ENCODE measurements around the gene GPR156. TPM values are rescaled to one million over a fixed set of nuclear protein-coding genes. Genes with fewer than 3 reads are reported as not detected.
"Not testable (repeated sequence)": the region's sequence is repeated elsewhere in the genome, so short reads cannot be mapped to it uniquely, and the experiment has no call there.

GPR156 gene
- total and polyA plus RNA-seq, 5 donors from 2014 or later = 0.42 TPM; not detected in 4

DNA sequence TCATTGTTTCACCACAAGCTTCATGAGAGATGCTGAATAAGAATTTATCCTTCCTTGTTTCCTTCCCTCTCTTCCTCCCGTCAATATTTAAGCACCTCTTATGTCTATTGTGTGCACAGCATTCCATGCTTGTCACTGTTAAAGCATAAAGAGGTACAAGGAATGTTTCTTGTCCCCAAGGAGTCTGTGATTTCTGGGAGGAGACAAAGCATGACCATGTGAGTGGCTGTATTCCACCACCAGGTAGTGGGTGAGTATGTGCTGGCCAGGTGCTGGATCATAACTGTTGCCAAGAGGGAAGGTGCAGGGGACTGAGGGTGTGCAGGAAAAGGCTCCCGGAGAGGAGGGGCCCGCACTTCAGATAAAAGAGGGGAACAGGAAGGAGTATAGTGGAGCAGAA, 127.9 kb downstream of the GPR156 start:
- Histone ChIP-seq H3K36me3 (ENCODE audit: control insufficient read depth, insufficient read depth, low read length) (no peaks in the 10 kb centered on the region), H3K4me3 (ENCODE audit: low read depth, low read length) (no peak overlapping the region), H3K27ac (ENCODE audit: insufficient read depth, low read length, poor library complexity, severe bottlenecking) (no peak overlapping the region), H3K4me1 (ENCODE audit: control insufficient read depth, insufficient read depth, low read length, poor library complexity, severe bottlenecking) (no peaks in the 10 kb centered on the region), H3K9me3 (ENCODE audit: control insufficient read depth in 2 of 2, low read length in 2 of 2) (peaks cover 7 to 16% of the 10 kb centered on the region in 2 experiments), H3K27me3 (ENCODE audit: control insufficient read depth, insufficient read depth, low read length) (peaks cover 3% of the 10 kb centered on the region)
- peaks cover 4% of the 10 kb centered on the region for H3K36me3 Mint-ChIP-seq
- no peak for DNase-seq
- peaks cover 0 to 17% (median 6%) of the 10 kb centered on the region in 7 donors for H3K9me3 Mint-ChIP-seq
- no peaks in the 10 kb centered on the region for H3K4me1 Mint-ChIP-seq
- peak overlapping the region in 1 of 3 donors; percentile 57 for H3K27ac Mint-ChIP-seq
- ATAC-seq (ENCODE audit: low read depth in 2 of 2) = no peak
- no peak overlapping the region for H3K4me3 Mint-ChIP-seq
- peaks cover 11% of the 10 kb centered on the region for H3K27me3 Mint-ChIP-seq

DNA sequence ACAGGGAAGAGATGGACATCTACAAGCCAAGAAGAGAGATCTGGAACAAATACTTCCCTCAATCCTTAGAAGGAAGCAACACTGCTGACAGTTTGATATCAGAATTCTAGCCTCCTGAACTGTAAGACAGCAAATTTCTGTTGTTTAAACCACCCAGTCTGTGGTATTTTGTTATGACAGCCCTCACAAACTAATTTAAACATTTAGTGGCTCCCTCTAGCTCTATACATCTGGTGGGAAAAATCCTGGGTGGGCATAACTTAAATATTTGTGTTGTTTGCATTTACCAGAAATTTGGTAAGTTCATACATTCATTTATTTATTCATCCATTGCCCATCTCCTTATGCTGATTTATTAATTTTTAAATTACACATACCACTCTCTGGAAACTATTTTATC, 128.3 kb downstream of the GPR156 start:
- ATAC-seq (ENCODE audit: low read depth in 2 of 2) = no peak
- DNase-seq = no peak
- Histone ChIP-seq H3K4me1 (ENCODE audit: control insufficient read depth, insufficient read depth, low read length, poor library complexity, severe bottlenecking) (no peaks in the 10 kb centered on the region), H3K27me3 (ENCODE audit: control insufficient read depth, insufficient read depth, low read length) (peaks cover 3% of the 10 kb centered on the region), H3K9me3 (ENCODE audit: control insufficient read depth in 2 of 2, low read length in 2 of 2) (peaks cover 7 to 16% of the 10 kb centered on the region in 2 experiments), H3K36me3 (ENCODE audit: control insufficient read depth, insufficient read depth, low read length) (no peaks in the 10 kb centered on the region), H3K4me3 (ENCODE audit: low read depth, low read length) (no peak overlapping the region), H3K27ac (ENCODE audit: insufficient read depth, low read length, poor library complexity, severe bottlenecking) (no peak overlapping the region)
- Mint-ChIP-seq H3K27ac (no peak overlapping the region), H3K36me3 (peaks cover 4% of the 10 kb centered on the region), H3K27me3 (peaks cover 11% of the 10 kb centered on the region), H3K4me3 (no peak overlapping the region), H3K9me3 (peaks cover 0 to 17% (median 6%) of the 10 kb centered on the region in 7 donors), H3K4me1 (no peaks in the 10 kb centered on the region)

DNA sequence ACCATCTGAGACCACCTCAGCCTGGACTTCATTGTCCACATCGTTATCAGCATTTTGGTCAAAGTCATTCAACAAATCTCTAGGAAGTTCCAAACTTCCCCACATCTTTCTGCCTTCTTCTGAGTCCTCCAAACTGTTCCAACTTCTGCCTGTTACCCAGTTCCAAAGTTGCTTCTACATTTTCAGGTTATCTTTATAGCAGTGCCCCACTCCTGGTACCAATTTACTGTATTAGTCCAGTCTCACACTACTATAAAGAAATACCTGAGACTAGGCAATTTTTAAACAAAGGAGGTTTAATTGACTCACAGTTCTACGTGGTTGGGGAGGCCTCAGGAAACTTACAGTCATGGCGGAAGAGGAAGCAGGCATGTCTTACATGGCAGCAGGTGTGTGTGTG, 129.3 kb downstream of the GPR156 start:
- not testable (repeated sequence) for H3K4me3 ChIP-seq (ENCODE audit: low read depth, low read length); H3K4me3 Mint-ChIP-seq; H3K4me1 Mint-ChIP-seq; H3K4me1 ChIP-seq (ENCODE audit: control insufficient read depth, insufficient read depth, low read length, poor library complexity, severe bottlenecking); H3K27me3 ChIP-seq (ENCODE audit: control insufficient read depth, insufficient read depth, low read length); H3K36me3 ChIP-seq (ENCODE audit: control insufficient read depth, insufficient read depth, low read length); H3K36me3 Mint-ChIP-seq; ATAC-seq (ENCODE audit: low read depth in 2 of 2); H3K27ac ChIP-seq (ENCODE audit: insufficient read depth, low read length, poor library complexity, severe bottlenecking); DNase-seq; H3K27ac Mint-ChIP-seq; H3K27me3 Mint-ChIP-seq
- H3K9me3 ChIP-seq (ENCODE audit: control insufficient read depth in 2 of 2, low read length in 2 of 2) = peaks cover 7 to 16% of the 10 kb centered on the region in 2 experiments
- H3K9me3 Mint-ChIP-seq = peaks cover 0 to 17% (median 6%) of the 10 kb centered on the region in 7 donors

DNA sequence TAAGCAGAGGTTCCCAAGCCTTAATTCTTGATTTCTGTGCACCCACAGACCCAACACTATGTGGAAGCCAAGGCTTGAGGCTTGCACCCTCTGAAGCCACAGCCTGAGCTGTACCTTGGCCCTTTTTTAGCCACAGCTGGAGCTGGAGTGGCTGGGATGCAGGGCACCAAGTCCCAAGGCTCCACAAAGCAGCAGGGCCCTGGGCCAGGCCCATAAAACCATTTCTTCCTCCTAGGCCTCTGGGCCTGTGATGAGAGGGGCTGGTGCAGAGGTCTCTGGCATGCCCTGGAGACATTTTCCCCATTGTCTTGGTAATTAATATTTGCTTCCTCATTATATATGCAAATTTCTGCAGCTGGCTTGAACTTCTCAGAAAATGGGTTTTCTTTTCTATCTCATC, 129.9 kb downstream of the GPR156 start:
- Mint-ChIP-seq H3K4me1 (no peaks in the 10 kb centered on the region), H3K27me3 (peaks cover 5% of the 10 kb centered on the region), H3K36me3 (peaks cover 4% of the 10 kb centered on the region), H3K4me3 (no peak overlapping the region), H3K9me3 (peaks cover 0 to 17% (median 6%) of the 10 kb centered on the region in 7 donors), H3K27ac (no peak overlapping the region)
- peaks cover 3% of the 10 kb centered on the region for H3K27me3 ChIP-seq (ENCODE audit: control insufficient read depth, insufficient read depth, low read length)
- H3K27ac ChIP-seq (ENCODE audit: insufficient read depth, low read length, poor library complexity, severe bottlenecking) = no peak overlapping the region
- H3K4me1 ChIP-seq (ENCODE audit: control insufficient read depth, insufficient read depth, low read length, poor library complexity, severe bottlenecking) = no peaks in the 10 kb centered on the region
- no peak for DNase-seq
- H3K9me3 ChIP-seq (ENCODE audit: control insufficient read depth in 2 of 2, low read length in 2 of 2) = peaks cover 7 to 16% of the 10 kb centered on the region in 2 experiments
- no peak overlapping the region for H3K4me3 ChIP-seq (ENCODE audit: low read depth, low read length)
- no peaks in the 10 kb centered on the region for H3K36me3 ChIP-seq (ENCODE audit: control insufficient read depth, insufficient read depth, low read length)
- no peak for ATAC-seq (ENCODE audit: low read depth in 2 of 2)

DNA sequence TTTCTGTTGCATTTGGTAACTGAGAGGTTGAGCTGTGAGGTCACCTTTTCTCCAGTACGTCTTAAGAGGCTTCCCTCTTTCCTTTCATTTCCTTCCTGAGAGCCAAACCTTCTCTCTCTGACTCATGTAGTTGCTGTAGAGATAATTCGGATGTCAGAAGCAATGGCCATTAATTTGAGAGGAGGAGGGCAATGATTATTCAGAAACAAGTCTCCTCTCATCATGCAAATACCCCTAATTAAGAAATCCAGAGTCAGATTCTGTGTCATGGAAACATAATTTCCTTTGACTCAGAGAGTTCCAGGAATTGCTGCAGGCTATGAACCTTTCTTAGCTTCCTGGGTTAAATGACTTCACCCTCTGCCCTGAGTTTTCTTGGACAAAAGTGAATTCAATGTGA, 131.7 kb downstream of the GPR156 start:
- H3K27me3 Mint-ChIP-seq = no peaks in the 10 kb centered on the region
- H3K9me3 Mint-ChIP-seq = peaks cover 0 to 16% (median 6%) of the 10 kb centered on the region in 7 donors
- Histone ChIP-seq H3K4me1 (ENCODE audit: control insufficient read depth, insufficient read depth, low read length, poor library complexity, severe bottlenecking) (no peaks in the 10 kb centered on the region), H3K27me3 (ENCODE audit: control insufficient read depth, insufficient read depth, low read length) (peaks cover 3% of the 10 kb centered on the region), H3K9me3 (ENCODE audit: control insufficient read depth in 2 of 2, low read length in 2 of 2) (peaks cover 7 to 16% of the 10 kb centered on the region in 2 experiments), H3K4me3 (ENCODE audit: low read depth, low read length) (no peak overlapping the region), H3K36me3 (ENCODE audit: control insufficient read depth, insufficient read depth, low read length) (no peaks in the 10 kb centered on the region), H3K27ac (ENCODE audit: insufficient read depth, low read length, poor library complexity, severe bottlenecking) (no peak overlapping the region)
- peaks cover 4% of the 10 kb centered on the region for H3K36me3 Mint-ChIP-seq
- H3K4me3 Mint-ChIP-seq = no peak overlapping the region
- ATAC-seq (ENCODE audit: low read depth in 2 of 2) (no peak), DNase-seq (no peak)
- peaks cover 0 to 5% (median 0%) of the 10 kb centered on the region in 4 donors for H3K4me1 Mint-ChIP-seq
- no peak overlapping the region for H3K27ac Mint-ChIP-seq

DNA sequence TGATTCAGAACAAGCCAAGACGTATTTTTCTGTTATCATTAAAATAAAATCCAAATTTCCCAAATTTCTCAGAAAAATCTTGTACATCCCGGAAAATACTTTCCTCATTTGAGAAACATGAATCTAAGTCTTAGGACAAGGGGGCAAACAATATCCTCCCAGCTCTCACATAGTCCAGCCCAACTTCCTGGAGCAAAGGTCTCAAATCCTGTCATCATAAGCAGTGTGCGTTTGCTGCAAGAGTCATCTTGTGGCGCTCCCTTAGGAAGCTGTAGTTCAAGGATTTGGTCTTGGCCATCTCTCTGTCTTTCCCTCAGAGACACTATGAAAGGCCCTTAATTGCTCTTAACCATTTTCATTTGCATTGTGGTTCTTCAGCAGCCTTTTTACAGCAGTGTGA, 133.2 kb downstream of the GPR156 start:
- peaks cover 4% of the 10 kb centered on the region for H3K36me3 Mint-ChIP-seq
- Histone ChIP-seq H3K9me3 (ENCODE audit: control insufficient read depth in 2 of 2, low read length in 2 of 2) (peaks cover 7 to 16% of the 10 kb centered on the region in 2 experiments), H3K27me3 (ENCODE audit: control insufficient read depth, insufficient read depth, low read length) (peaks cover 3% of the 10 kb centered on the region), H3K4me1 (ENCODE audit: control insufficient read depth, insufficient read depth, low read length, poor library complexity, severe bottlenecking) (no peaks in the 10 kb centered on the region), H3K4me3 (ENCODE audit: low read depth, low read length) (no peak overlapping the region), H3K27ac (ENCODE audit: insufficient read depth, low read length, poor library complexity, severe bottlenecking) (no peak overlapping the region), H3K36me3 (ENCODE audit: control insufficient read depth, insufficient read depth, low read length) (no peaks in the 10 kb centered on the region)
- DNase-seq = no peak
- no peak overlapping the region for H3K27ac Mint-ChIP-seq
- no peaks in the 10 kb centered on the region for H3K27me3 Mint-ChIP-seq
- ATAC-seq (ENCODE audit: low read depth in 2 of 2) = no peak
- H3K9me3 Mint-ChIP-seq = peaks cover 0 to 15% (median 6%) of the 10 kb centered on the region in 7 donors
- H3K4me1 Mint-ChIP-seq = peaks cover 4 to 13% (median 6%) of the 10 kb centered on the region in 4 donors
- H3K4me3 Mint-ChIP-seq = no peak overlapping the region

DNA sequence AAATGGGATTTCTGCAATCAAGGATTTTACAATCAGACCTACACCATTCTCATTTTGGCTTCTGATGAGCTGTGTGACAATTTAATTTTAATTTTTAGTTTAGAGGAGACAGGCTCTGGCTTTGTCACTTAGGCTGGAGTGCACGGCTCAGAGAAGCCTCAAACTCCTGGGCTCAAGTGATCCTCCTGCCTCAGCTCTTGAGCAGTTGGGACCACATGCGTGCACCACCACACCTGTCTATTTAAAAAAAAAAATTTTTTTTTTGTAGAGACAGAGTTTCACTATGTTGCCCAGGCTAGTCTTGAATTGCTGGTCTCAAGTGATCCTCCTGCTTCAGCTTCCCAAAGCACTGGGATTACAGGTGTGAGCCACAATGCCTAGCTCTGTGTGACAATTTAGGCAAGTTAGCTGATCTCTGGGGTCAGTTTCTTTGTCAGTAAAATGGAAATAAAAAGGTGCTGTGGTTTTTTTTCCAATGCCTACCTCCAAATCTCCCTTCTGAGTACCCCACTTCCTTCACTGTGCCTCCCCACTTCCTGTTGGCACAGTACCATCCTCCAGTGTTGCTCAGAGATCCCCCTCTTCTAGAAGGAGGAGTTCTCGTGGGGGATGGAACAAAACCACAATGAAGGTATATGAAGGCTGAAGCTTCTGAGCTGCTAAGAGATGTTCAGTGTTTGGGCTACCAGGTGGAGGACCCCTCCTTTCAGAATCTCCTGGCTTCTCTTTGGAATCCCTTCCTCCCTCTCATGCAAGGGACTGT, 136.7 kb downstream of the GPR156 start:
- Histone ChIP-seq H3K4me3 (ENCODE audit: low read depth, low read length) (no peak overlapping the region), H3K27ac (ENCODE audit: insufficient read depth, low read length, poor library complexity, severe bottlenecking) (no peak overlapping the region), H3K9me3 (ENCODE audit: control insufficient read depth in 2 of 2, low read length in 2 of 2) (no peaks in the 10 kb centered on the region), H3K36me3 (ENCODE audit: control insufficient read depth, insufficient read depth, low read length) (no peaks in the 10 kb centered on the region), H3K4me1 (ENCODE audit: control insufficient read depth, insufficient read depth, low read length, poor library complexity, severe bottlenecking) (no peaks in the 10 kb centered on the region), H3K27me3 (ENCODE audit: control insufficient read depth, insufficient read depth, low read length) (peaks cover under 1% of the 10 kb centered on the region)
- no peak for DNase-seq
- Mint-ChIP-seq H3K36me3 (no peaks in the 10 kb centered on the region), H3K4me3 (no peak overlapping the region), H3K27me3 (no peaks in the 10 kb centered on the region), H3K4me1 (peaks cover 7 to 18% (median 10%) of the 10 kb centered on the region in 4 donors), H3K27ac (no peak overlapping the region), H3K9me3 (peaks cover 0 to 2% (median 0%) of the 10 kb centered on the region in 7 donors)
- no peak for ATAC-seq (ENCODE audit: low read depth in 2 of 2)

Measured in CD4-positive, CD25-positive, alpha-beta regulatory T cell (primary cell).